CD4-positive, CD25-positive, alpha-beta regulatory T cell (primary cell): ENCODE results near the gene CD4. TPM values are rescaled to one million over a fixed set of nuclear protein-coding genes. Genes with fewer than 3 reads are reported as not detected.

Experiments used
- ATAC-seq, 2 donors: fragments of 150-1000 bp; cut with Tn5 transposase; one replicate each; pipeline ENCODE4 v1.10.0; 2021; ENCODE audit warnings: low read depth in 2 of 2, moderate number of reproducible peaks in 2 of 2, moderate library complexity in 1 of 2
- DNase-seq, 3 donors: peaks; one replicate each; pipeline versions ENCODE4 v3.0.0 to v3.0.0-alpha.2; 2012 to 2022; ENCODE audit warnings: mixed read lengths in 1 of 3
- H3K27ac ChIP-seq: one replicate; pipeline ENCODE4 v1.7.0; 2013; ENCODE audit warnings: mild to moderate bottlenecking, low read length; ENCODE audit not compliant: insufficient read depth, poor library complexity, severe bottlenecking
- H3K27me3 ChIP-seq: one replicate; pipeline ENCODE4 v1.7.0; 2013; ENCODE audit warnings: low read length; ENCODE audit not compliant: control insufficient read depth, insufficient read depth
- H3K36me3 ChIP-seq: one replicate; pipeline ENCODE4 v1.7.0; 2013; ENCODE audit warnings: mild to moderate bottlenecking, low read length, moderate library complexity; ENCODE audit not compliant: control insufficient read depth, insufficient read depth
- H3K4me1 ChIP-seq: 2 replicates; pipeline ENCODE4 v1.7.0; 2013; ENCODE audit warnings: mild to moderate bottlenecking, low read length; ENCODE audit not compliant: insufficient read depth, control insufficient read depth, poor library complexity, severe bottlenecking
- H3K4me3 ChIP-seq: one replicate; pipeline ENCODE4 v1.7.0; 2013; ENCODE audit warnings: low read depth, mild to moderate bottlenecking, low read length, moderate library complexity
- H3K9me3 ChIP-seq, 2 experiments: 1 replicate in 1 of 2; 2 replicates in 1 of 2; pipeline ENCODE4 v1.7.0; 2013; ENCODE audit warnings: low read length in 2 of 2, mild to moderate bottlenecking in 1 of 2, moderate library complexity in 1 of 2; ENCODE audit not compliant: control insufficient read depth in 2 of 2
- H3K27ac Mint-ChIP-seq, 3 donors: one replicate each; pipeline ENCODE4 v1.8.0; 2020 to 2022; ENCODE audit warnings: mild to moderate bottlenecking in 3 of 3, mixed read lengths in 3 of 3, moderate library complexity in 2 of 3
- H3K27me3 Mint-ChIP-seq: one replicate; pipeline ENCODE4 v1.8.0; 2022; ENCODE audit warnings: mild to moderate bottlenecking, mixed read lengths
- H3K36me3 Mint-ChIP-seq: one replicate; pipeline ENCODE4 v1.8.0; 2020; ENCODE audit warnings: mixed read lengths
- H3K4me1 Mint-ChIP-seq, 4 donors: one replicate each; pipeline ENCODE4 v1.8.0; 2020 to 2022; ENCODE audit warnings: mixed read lengths in 4 of 4, mild to moderate bottlenecking in 1 of 4
- H3K4me3 Mint-ChIP-seq, 4 donors: one replicate each; pipeline ENCODE4 v1.8.0; 2020 to 2022; ENCODE audit warnings: mild to moderate bottlenecking in 4 of 4, mixed read lengths in 4 of 4, moderate library complexity in 3 of 4
- H3K9me3 Mint-ChIP-seq, 7 donors: one replicate each; pipeline ENCODE4 v1.8.0; 2020 to 2022; ENCODE audit warnings: mixed read lengths in 7 of 7, mild to moderate bottlenecking in 3 of 7, moderate library complexity in 2 of 7
- polyA plus RNA-seq, 4 donors: library from polyadenylated mRNA; unstranded; fragments of 300-500 nt; fragmentation: Illumina TruSeq; gene quantifications; one replicate each; pipeline ENCODE4 v1.2.3, GENCODE V29; 2021
- total RNA-seq: library from RNA; stranded (reverse); gene quantifications from one replicate; pipeline ENCODE4 v1.2.3, GENCODE V29; 2022

CD4 gene
- total and polyA plus RNA-seq, 5 donors from 2014 or later, result 224 to 330 (median 321) TPM

- Histone ChIP-seq H3K36me3 (no peaks in the 10 kb centered on the region), H3K27me3 (peaks cover 15% of the 10 kb centered on the region), H3K9me3 (no peaks in the 10 kb centered on the region), H3K27ac (no peak overlapping the region), H3K4me3 (peak overlapping the region; percentile 7), H3K4me1 (peaks cover 22% of the 10 kb centered on the region)
- H3K4me1 Mint-ChIP-seq, result peaks cover 0 to 31% (median 10%) of the 10 kb centered on the region in 4 donors
- peak overlapping the region; percentile 78 to 90 (median 83) for H3K27ac Mint-ChIP-seq
- H3K36me3 Mint-ChIP-seq, result no peaks in the 10 kb centered on the region
- ATAC-seq (peak; percentile 62 to 66), DNase-seq (peak in 1 of 3 donors; percentile 38)
- H3K27me3 Mint-ChIP-seq, result peaks cover 70% of the 10 kb centered on the region
- peak overlapping the region; percentile 80 to 93 (median 90) for H3K4me3 Mint-ChIP-seq
- peaks cover 0 to 3% (median 0%) of the 10 kb centered on the region in 7 donors for H3K9me3 Mint-ChIP-seq
These were observed 39.6 kb downstream of the CD4 start for GRCh38 chr12:6828781-6829535.

- Mint-ChIP-seq H3K27ac (peak overlapping the region in 2 of 3 donors; percentile 73 to 78), H3K4me3 (peak overlapping the region; percentile 80 to 93 (median 90)), H3K4me1 (peaks cover 0 to 31% (median 10%) of the 10 kb centered on the region in 4 donors), H3K36me3 (no peaks in the 10 kb centered on the region), H3K9me3 (peaks cover 0 to 3% (median 0%) of the 10 kb centered on the region in 7 donors), H3K27me3 (peaks cover 67% of the 10 kb centered on the region)
- Histone ChIP-seq H3K27me3 (peaks cover 15% of the 10 kb centered on the region), H3K9me3 (no peaks in the 10 kb centered on the region), H3K27ac (no peak overlapping the region), H3K36me3 (no peaks in the 10 kb centered on the region), H3K4me1 (peaks cover 22% of the 10 kb centered on the region), H3K4me3 (no peak overlapping the region)
- ATAC-seq, result no peak
- no peak for DNase-seq
These were observed 40.4 kb downstream of the CD4 start for GRCh38 chr12:6829536-6830220.

DNA sequence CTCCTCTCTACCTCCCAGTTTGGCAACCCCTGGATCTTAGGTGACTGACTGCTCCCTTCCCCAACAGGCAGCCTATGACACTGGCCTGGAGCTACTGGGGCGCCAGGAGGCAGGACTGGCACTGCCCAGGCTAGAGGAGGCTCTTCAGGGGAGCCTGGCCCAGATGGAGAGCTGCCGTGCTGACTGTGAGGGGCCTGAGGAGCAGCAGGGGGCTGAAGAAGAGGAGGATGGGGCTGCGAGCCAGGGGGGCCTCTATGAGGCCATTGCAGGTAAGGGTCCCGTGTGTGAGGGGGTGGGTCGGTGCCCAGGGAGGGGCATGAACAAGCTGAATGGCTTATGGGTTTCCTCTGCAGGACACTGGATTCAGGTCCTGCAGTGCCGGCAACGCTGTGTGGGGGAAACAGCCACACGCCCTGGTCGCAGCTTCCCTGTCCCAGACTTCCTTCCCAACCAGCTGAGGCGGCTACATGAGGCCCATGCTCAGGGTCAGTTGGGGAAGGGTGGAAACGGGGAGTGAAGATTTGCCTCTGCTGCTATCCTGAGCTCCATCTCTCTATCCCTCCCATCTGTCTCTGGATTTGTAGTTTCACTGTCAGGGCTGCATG lies 41.1 kb downstream of the CD4 start:
- no peaks in the 10 kb centered on the region for H3K36me3 ChIP-seq
- no peaks in the 10 kb centered on the region for H3K9me3 ChIP-seq
- Mint-ChIP-seq H3K4me3 (peak overlapping the region; percentile 79 to 93 (median 86)), H3K36me3 (no peaks in the 10 kb centered on the region), H3K27me3 (peaks cover 63% of the 10 kb centered on the region), H3K9me3 (peaks cover 0 to 3% (median 0%) of the 10 kb centered on the region in 7 donors), H3K4me1 (peaks cover 0 to 24% (median 10%) of the 10 kb centered on the region in 4 donors), H3K27ac (peak overlapping the region in 2 of 3 donors; percentile 38 to 42)
- no peak overlapping the region for H3K4me3 ChIP-seq
- H3K27ac ChIP-seq, result no peak overlapping the region
- H3K27me3 ChIP-seq, result peaks cover 15% of the 10 kb centered on the region
- no peak for DNase-seq
- peaks cover 22% of the 10 kb centered on the region for H3K4me1 ChIP-seq
- ATAC-seq, result no peak

DNA sequence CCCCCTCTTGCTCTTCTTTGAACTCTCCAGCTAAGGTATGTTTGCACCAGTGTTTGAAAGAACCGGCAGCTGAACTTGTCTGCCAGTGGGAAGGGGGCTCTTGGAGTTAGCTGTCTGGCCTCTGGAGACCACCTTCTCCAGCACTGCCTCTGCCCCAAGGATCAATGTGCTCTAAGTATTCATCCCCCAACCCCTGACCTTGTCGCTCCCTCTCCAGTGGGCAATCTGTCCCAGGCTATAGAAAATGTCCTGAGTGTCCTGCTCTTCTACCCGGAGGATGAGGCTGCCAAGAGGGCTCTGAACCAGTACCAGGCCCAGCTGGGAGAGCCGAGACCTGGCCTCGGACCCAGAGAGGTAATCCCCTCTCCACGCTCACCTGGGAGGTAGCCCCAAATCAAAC lies 41.7 kb downstream of the CD4 start:
- Histone ChIP-seq H3K9me3 (no peaks in the 10 kb centered on the region), H3K27me3 (peaks cover 12% of the 10 kb centered on the region), H3K4me3 (no peak overlapping the region), H3K36me3 (no peaks in the 10 kb centered on the region), H3K4me1 (peaks cover 25% of the 10 kb centered on the region), H3K27ac (no peak overlapping the region)
- H3K36me3 Mint-ChIP-seq, result no peaks in the 10 kb centered on the region
- H3K4me1 Mint-ChIP-seq, result peaks cover 0 to 23% (median 7%) of the 10 kb centered on the region in 4 donors
- H3K4me3 Mint-ChIP-seq, result peak overlapping the region in 3 of 4 donors; percentile 29 to 84 (median 79)
- H3K27ac Mint-ChIP-seq, result peak overlapping the region in 1 of 3 donors; percentile 8
- peaks cover 63% of the 10 kb centered on the region for H3K27me3 Mint-ChIP-seq
- no peak for DNase-seq
- peaks cover 0 to 3% (median 0%) of the 10 kb centered on the region in 7 donors for H3K9me3 Mint-ChIP-seq
- no peak for ATAC-seq

DNA sequence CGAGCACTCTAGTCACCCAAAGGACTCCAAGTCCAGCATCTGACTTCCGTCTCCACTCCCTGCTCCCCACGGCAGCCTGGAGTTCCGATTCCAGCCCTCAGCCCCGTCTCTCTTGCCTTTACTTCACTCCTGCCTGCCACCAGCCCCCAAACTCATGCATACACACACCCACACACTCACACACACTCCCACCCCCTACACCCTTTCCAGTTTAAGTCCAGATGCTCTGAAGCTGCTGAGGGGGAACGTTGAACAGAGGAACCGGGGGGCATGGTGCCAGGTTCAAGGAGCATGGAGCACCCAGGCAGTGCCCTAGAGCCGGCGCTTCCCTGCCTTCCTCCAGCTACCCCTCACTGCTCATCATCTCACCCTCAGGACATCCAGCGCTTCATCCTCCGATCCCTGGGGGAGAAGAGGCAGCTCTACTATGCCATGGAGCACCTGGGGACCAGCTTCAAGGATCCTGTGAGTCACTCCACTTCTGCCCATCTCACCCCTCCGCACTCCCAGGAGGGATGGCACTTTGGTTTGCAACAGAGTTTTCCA lies 42.2 kb downstream of the CD4 start:
- Mint-ChIP-seq H3K27me3 (peaks cover 57% of the 10 kb centered on the region), H3K27ac (no peak overlapping the region), H3K4me3 (peak overlapping the region in 1 of 4 donors; percentile 74), H3K36me3 (no peaks in the 10 kb centered on the region), H3K9me3 (peaks cover 0 to under 1% (median 0%) of the 10 kb centered on the region in 7 donors), H3K4me1 (peaks cover 0 to 23% (median 5%) of the 10 kb centered on the region in 4 donors)
- Histone ChIP-seq H3K4me3 (no peak overlapping the region), H3K36me3 (no peaks in the 10 kb centered on the region), H3K9me3 (no peaks in the 10 kb centered on the region), H3K4me1 (peaks cover 25% of the 10 kb centered on the region), H3K27me3 (peaks cover 7% of the 10 kb centered on the region), H3K27ac (no peak overlapping the region)
- no peak for DNase-seq
- ATAC-seq, result no peak

DNA sequence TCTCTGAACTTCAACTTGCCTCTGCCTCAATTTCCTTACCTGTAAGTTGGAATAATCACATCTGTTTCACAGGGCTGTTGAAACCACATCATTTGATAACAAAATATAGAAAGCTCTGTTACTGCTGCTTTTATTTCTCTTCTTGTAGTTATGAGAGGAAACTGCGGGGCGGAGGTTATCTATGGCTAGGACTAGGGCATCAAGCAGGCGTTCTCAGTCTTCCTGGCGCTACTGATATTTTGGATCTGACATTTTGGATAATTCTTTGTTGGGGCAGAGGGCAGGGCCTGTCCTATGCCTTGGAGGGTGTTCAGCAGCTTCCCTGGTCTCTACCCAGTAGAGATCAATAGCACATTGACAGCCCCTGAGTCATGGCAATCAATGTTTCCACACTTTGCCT lies 42.8 kb downstream of the CD4 start:
- H3K4me3 Mint-ChIP-seq, result peak overlapping the region in 1 of 4 donors; percentile 74
- no peak overlapping the region for H3K27ac ChIP-seq
- DNase-seq (no peak), ATAC-seq (no peak)
- H3K4me3 ChIP-seq, result no peak overlapping the region
- H3K9me3 Mint-ChIP-seq, result no peaks in the 10 kb centered on the region
- H3K36me3 Mint-ChIP-seq, result no peaks in the 10 kb centered on the region
- H3K4me1 ChIP-seq, result peaks cover 25% of the 10 kb centered on the region
- H3K36me3 ChIP-seq, result no peaks in the 10 kb centered on the region
- H3K9me3 ChIP-seq, result no peaks in the 10 kb centered on the region
- peaks cover 51% of the 10 kb centered on the region for H3K27me3 Mint-ChIP-seq
- no peak overlapping the region for H3K27ac Mint-ChIP-seq
- H3K4me1 Mint-ChIP-seq, result peaks cover 0 to 23% (median 5%) of the 10 kb centered on the region in 4 donors
- H3K27me3 ChIP-seq, result peaks cover 7% of the 10 kb centered on the region

DNA sequence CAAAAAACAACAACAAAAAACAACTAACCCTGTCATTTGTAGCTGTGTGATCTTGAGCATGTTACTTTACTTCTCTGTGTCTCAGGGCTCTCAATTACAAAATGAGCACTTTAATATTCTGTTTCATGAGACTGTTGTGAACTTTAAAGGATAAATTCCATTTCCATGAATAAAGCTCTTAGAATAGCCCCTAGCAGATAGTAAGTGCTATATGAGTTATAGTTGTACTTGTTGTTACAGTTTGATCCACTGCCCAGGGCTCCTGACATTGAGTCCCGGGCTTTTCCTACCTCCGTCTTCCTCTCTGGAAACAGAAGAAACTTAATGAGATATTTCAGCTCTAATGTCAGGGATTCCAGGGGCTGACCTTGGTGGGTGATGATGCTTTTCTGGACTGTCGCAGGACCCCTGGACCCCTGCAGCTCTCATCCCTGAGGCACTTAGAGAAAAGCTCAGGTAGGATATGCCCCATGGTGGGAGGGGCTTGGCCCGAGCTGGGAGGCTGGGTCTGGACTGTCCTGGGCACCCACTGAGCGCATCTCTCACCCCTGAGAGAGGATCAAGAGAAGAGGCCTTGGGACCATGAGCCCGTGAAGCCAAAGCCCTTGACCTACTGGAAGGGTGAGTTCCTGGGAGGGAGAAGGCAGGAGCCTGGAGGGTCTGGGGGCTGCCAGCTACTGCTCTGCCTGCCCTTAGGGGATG lies 44.0 kb downstream of the CD4 start:
- H3K27me3 Mint-ChIP-seq, result peaks cover 40% of the 10 kb centered on the region
- ATAC-seq (no peak), DNase-seq (no peak)

More for the DNA sequence above, 44.0 kb downstream of the CD4 start:
- H3K4me3 ChIP-seq, result no peak overlapping the region
- no peaks in the 10 kb centered on the region for H3K9me3 ChIP-seq
- peaks cover 0 to 16% (median 2%) of the 10 kb centered on the region in 4 donors for H3K4me1 Mint-ChIP-seq
- no peaks in the 10 kb centered on the region for H3K36me3 ChIP-seq
- peaks cover 7% of the 10 kb centered on the region for H3K27me3 ChIP-seq
- H3K27ac Mint-ChIP-seq, result peak overlapping the region in 1 of 3 donors; percentile 62
- H3K36me3 Mint-ChIP-seq, result no peaks in the 10 kb centered on the region
- no peak overlapping the region for H3K27ac ChIP-seq
- no peaks in the 10 kb centered on the region for H3K9me3 Mint-ChIP-seq
- H3K4me1 ChIP-seq, result peaks cover 16% of the 10 kb centered on the region
- H3K4me3 Mint-ChIP-seq, result peak overlapping the region in 1 of 4 donors; percentile 11
